Upper lobe of right lung (tissue), 1 donor: Measurements from ENCODE around the gene LMBR1L. TPM values are rescaled to one million over a fixed set of nuclear protein-coding genes. Genes with fewer than 3 reads are reported as not detected.

Experiments
- ATAC-seq: fragments of 200-7000 bp; cut with Tn5 transposase; one replicate; pipeline ENCODE4 v1.9.1; 2020; ENCODE audit warnings: mild to moderate bottlenecking, moderate library complexity
- DNase-seq: peaks from one replicate; pipeline ENCODE4 v3.0.0-alpha.2; 2020
- H3K27ac ChIP-seq: fragments of 200-600 bp; one replicate; pipeline ENCODE4 v1.8.0; 2022
- H3K27me3 ChIP-seq: fragments of 200-600 bp; one replicate; pipeline ENCODE4 v1.8.0; 2022; ENCODE audit warnings: mild to moderate bottlenecking
- H3K36me3 ChIP-seq: fragments of 200-600 bp; one replicate; pipeline ENCODE4 v1.8.0; 2022
- H3K4me1 ChIP-seq: fragments of 200-600 bp; one replicate; pipeline ENCODE4 v1.8.0; 2022
- H3K4me3 ChIP-seq: fragments of 200-600 bp; one replicate; pipeline ENCODE4 v1.8.0; 2022; ENCODE audit warnings: mild to moderate bottlenecking
- H3K9me3 ChIP-seq: fragments of 200-600 bp; one replicate; pipeline ENCODE4 v1.8.0; 2022
- intact Hi-C: fragments of 100-400 bp; cut with DNase I; formaldehyde crosslinking; loops from one replicate; pipeline ENCODE4 v1.11.0; 2022
- total RNA-seq: library from RNA; stranded (reverse); fragmentation: NEBNext Ultra II Directional; extraction: Animal tissue kit (Norgen Biotek cat#: 25700); gene quantifications from one replicate; pipeline ENCODE4 v1.2.1, GENCODE V29; 2021
- TF ChIP-seq, protein P1 (sequence below): fragments of 200-600 bp; IDR thresholded peaks from one replicate; pipeline ENCODE4 v1.8.0; 2022; ENCODE audit warnings: antibody characterized with exemption
- donor health status: DM: no; HTN: yes; CAD: no; lungs with severe emphysema.

LMBR1L gene
- total RNA-seq, 1 donor from 2014 or later = 54.3 TPM

DNA sequence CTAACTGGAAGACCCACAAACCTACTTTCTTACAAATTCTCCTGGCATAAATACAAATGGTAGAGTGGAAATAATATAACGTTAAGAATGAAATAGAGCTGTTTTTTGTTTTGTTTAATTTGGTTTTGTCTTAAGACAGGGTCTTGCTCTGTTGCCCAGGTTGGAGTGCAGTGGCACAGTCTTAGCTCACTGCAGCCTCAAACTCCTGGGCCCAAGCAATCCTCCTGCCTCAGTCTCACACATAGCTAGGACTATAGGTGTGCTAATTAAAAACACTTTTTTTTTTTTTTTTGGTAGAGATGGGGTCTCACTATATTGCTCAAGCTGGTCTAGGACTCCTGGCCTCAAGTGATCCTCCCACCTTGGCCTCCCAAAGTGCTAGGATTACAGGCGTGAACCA is 11.9 kb downstream of the LMBR1L start:
- Histone ChIP-seq H3K4me1 (peaks cover 9% of the 10 kb centered on the region), H3K27me3 (peaks cover 10% of the 10 kb centered on the region), H3K27ac (no peak overlapping the region), H3K36me3 (peaks cover 71% of the 10 kb centered on the region), H3K9me3 (no peaks in the 10 kb centered on the region), H3K4me3 (no peak overlapping the region)
- DNase-seq = no peak
- intact Hi-C loops = no loop called here
- no peak for ATAC-seq
- TF ChIP-seq, protein P1, sequence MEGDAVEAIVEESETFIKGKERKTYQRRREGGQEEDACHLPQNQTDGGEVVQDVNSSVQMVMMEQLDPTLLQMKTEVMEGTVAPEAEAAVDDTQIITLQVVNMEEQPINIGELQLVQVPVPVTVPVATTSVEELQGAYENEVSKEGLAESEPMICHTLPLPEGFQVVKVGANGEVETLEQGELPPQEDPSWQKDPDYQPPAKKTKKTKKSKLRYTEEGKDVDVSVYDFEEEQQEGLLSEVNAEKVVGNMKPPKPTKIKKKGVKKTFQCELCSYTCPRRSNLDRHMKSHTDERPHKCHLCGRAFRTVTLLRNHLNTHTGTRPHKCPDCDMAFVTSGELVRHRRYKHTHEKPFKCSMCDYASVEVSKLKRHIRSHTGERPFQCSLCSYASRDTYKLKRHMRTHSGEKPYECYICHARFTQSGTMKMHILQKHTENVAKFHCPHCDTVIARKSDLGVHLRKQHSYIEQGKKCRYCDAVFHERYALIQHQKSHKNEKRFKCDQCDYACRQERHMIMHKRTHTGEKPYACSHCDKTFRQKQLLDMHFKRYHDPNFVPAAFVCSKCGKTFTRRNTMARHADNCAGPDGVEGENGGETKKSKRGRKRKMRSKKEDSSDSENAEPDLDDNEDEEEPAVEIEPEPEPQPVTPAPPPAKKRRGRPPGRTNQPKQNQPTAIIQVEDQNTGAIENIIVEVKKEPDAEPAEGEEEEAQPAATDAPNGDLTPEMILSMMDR = no peak

DNA sequence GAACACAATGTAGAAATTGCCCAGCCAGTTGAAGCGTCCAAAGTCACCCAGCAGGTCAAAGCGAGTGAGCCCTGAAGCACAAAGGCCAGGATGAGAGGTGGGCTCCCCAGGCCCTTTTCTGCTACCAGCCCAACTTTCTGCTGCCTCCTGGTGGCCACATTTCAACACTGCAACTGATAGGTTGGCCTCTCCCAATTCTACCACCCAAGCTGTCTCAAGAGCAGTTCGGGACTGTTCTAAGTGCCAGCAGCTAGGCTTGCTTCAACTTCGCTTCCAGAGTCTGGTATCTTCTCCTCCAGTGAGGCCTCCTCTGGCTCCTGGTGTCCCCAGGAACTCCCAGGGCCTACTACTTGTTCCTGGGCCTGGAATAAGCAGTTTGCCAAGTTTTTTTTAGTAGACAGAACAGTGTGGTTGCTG is 12.6 kb downstream of the LMBR1L start:
- peak; percentile 68 for ATAC-seq

DNA sequence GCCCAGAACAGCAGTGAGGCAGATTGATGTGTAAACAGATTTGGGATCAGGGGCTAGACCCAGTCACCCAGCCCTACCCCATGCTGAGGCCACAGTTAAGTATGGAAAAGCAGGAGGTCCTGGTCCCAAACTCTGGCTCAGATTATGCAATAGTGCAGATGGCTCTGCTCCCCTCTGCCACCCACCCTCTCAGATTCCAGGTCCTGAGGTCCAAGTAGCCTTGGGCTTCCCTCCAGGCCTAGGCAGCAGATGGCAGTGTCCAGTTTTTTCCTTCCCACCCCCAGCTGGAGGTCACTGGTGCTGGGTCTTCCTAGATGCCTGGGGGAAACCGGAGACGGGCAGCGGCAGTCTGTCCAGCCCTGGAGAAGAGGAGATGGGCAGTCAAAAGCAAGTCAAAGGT is 13.3 kb downstream of the LMBR1L start:
- peaks cover 16% of the 10 kb centered on the region for H3K4me1 ChIP-seq
- no peak overlapping the region for H3K27ac ChIP-seq
- intact Hi-C loops = no loop called here
- no peaks in the 10 kb centered on the region for H3K9me3 ChIP-seq
- ATAC-seq = no peak
- TF ChIP-seq, protein P1 = no peak
- H3K27me3 ChIP-seq = peaks cover 23% of the 10 kb centered on the region
- no peak for DNase-seq
- no peak overlapping the region for H3K4me3 ChIP-seq
- peaks cover 57% of the 10 kb centered on the region for H3K36me3 ChIP-seq

More for the DNA sequence above, 12.6 kb downstream of the LMBR1L start:
- peaks cover 64% of the 10 kb centered on the region for H3K36me3 ChIP-seq
- peak; percentile 69 for DNase-seq
- TF ChIP-seq, protein P1 = peak; percentile 80
- intact Hi-C loops = no loop called here
- no peak overlapping the region for H3K27ac ChIP-seq
- H3K4me3 ChIP-seq = no peak overlapping the region
- H3K27me3 ChIP-seq = peaks cover 16% of the 10 kb centered on the region
- no peaks in the 10 kb centered on the region for H3K9me3 ChIP-seq
- peaks cover 13% of the 10 kb centered on the region for H3K4me1 ChIP-seq

DNA sequence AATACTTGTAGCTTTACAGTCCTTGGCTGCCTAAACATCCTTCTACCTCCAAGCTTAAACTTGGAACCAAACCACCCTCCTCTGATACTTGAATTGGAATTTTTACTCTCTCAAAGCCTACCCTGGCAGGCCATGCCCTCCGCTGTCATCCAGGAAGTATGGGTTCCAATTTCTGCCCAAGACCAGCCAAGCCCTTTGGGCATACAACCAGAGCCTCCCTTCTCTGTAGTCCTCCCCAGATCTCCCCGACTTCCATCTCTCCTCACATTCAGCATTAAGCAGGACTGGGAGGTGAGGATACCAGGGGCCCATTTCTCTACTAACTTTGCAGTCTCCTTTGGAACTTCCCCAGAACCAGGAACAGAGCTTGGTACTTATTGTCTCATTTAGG is 15.7 kb downstream of the LMBR1L start:
- Histone ChIP-seq H3K36me3 (peaks cover 33% of the 10 kb centered on the region), H3K4me3 (no peak overlapping the region), H3K4me1 (peaks cover 40% of the 10 kb centered on the region), H3K27ac (no peak overlapping the region), H3K27me3 (peaks cover 43% of the 10 kb centered on the region), H3K9me3 (no peaks in the 10 kb centered on the region)
- DNase-seq (no peak), ATAC-seq (no peak)
- intact Hi-C loops = no loop called here
- TF ChIP-seq, protein P1 = no peak

DNA sequence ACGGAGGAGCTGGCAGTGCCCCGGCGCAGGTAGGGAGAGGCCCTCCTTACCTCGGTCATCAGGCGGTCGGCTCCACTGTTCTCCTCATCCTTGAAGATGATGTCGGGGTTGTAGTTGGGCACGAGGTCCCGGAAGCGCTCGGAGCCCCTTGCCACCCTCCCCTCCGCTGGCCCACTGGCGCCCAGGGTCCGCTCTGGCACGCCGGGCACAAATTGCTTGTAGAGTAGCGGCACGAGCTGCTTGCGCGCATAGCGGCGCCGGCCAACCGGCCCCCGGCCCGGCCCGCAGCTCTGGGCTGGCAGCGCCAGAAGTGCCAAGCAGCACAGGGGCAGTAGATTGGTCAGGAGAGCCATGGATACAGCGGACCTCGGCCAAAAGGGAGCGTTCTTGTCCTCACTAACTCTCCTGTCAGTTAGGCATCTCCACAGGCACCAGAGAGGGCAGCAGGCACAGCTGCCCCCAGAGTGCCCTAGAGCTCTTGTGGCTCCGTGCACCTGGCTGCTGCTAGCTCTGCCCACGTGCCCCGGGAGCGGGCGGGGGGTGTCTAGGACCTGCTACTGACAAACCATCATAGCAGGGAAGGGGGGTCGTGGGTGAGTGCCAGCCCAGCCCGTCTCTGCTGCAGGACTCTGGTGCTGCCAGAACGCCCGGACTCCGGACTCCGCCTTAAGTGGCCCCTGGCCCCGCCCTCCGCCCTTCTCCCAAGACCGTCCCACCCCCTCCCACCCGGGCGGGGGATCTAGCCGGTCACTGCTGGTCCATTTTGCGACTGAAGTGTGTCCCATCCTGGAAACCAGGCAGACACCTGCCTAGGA is 16.3 kb downstream of the LMBR1L start, which contains the start of gene DHH:
TSS of gene DHH (minus strand) at position 642 of the 815 bp plus-strand sequence. CDS start at position 353, 289 bp downstream.
- Histone ChIP-seq H3K4me1 (peaks cover 46% of the 10 kb centered on the region), H3K4me3 (peak within 1 kb of the TSS; percentile 22), H3K9me3 (no peaks in the 10 kb centered on the region), H3K27me3 (peaks cover 49% of the 10 kb centered on the region), H3K27ac (no peak within 1 kb of the TSS), H3K36me3 (peaks cover 27% of the 10 kb centered on the region)
- intact Hi-C loops = no loop called here
- peak; percentile 36 for ATAC-seq
- peak; percentile 74 for DNase-seq
- TF ChIP-seq, protein P1 = no peak
